Effector CD8-positive, alpha-beta T cell (primary cell): ENCODE data around the gene VWA8.
"Not testable (repeated sequence)": the region's sequence is repeated elsewhere in the genome, so short reads cannot be mapped to it uniquely, and the experiment has no call there.

Experiments used
- DNase-seq: peaks from one replicate; lab custom pipeline; 2025; lab: John Stamatoyannopoulos, UW

The VWA8 gene

GRCh38 chr13:41851351-41851750, 109.6 kb downstream of the VWA8 start:
- DNase-seq: no peak

GRCh38 chr13:41848435-41849255, 112.3 kb downstream of the VWA8 start:
- no peak for DNase-seq

DNA sequence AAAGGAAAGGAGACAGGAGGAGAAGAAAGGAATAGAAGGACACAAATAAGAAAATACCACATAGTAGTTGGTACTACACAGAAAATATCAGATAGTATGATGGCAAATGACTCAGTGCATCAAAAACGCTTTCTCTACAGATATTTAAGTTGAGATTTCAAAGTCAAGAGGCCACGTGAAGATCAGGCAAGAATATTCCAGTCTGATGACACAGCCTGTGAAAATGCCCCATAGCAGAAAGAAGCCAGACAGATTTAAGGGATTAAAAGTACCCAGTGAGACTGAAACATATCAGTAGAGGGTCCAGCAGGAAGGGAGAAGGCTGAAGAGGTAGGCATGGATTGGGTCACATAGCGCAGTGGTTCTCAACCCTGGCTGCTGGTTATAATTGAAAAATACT, 113.7 kb downstream of the VWA8 start:
- DNase-seq: no peak

DNA sequence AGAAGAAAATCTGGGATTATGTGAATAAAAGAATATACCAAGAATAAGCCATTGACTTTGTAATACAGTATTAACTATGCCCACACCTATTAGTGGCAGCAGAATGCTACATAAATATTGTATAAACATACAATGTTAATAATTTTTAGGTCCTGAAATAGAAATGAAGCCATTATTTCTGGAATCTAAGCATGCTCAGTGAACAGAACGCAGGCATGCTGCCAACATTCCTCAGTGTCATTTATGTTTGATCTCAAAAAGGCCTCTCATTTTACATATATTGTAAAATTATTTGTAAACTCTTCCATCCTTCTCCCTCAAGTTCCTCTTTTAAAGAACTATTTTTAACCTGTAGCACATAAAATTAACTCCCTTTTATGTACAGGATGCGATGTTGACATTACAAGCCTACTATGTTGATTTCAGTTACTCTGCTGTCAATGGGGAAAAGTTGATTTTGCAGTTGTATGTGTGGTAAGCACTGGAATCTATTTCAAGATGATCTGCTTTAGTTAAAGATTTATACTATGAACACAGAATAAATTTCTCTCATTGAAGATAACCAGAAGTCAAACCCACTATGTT, 118.8 kb downstream of the VWA8 start:
- no peak for DNase-seq

GRCh38 chr13:41837629-41838028, 123.3 kb downstream of the VWA8 start:
- DNase-seq: no peak

- no peak for DNase-seq
Observed at GRCh38 chr13:41835871-41836270, 125.0 kb downstream of the VWA8 start.

GRCh38 chr13:41834697-41835096, 126.2 kb downstream of the VWA8 start:
- DNase-seq: not testable (repeated sequence)

DNA sequence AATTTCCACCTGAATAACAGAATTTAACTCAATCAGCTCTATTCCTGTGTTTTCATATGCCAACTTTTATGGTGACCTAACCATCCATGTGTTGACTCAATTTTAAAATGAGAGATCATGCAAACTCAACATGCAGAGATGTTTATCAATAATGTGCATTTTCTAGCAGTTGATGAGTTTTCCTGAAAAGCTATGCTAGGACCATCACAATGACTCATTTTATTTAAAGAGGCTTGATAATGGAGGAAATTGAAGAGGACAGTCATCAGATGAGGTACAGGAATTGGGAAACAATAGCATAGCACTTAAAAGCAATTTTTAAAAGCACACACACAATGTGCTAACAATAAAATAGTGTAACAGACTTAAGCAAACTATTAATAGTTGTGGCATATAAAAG, 127.1 kb downstream of the VWA8 start:
- DNase-seq: no peak

- no peak for DNase-seq
Observed at GRCh38 chr13:41833201-41833600, 127.7 kb downstream of the VWA8 start.

GRCh38 chr13:41827507-41828213, 133.2 kb downstream of the VWA8 start:
- DNase-seq: no peak

- no peak for DNase-seq
Observed at GRCh38 chr13:41825691-41826090, 135.2 kb downstream of the VWA8 start.

- DNase-seq: no peak
Observed at GRCh38 chr13:41823476-41823875, 137.4 kb downstream of the VWA8 start.

DNA sequence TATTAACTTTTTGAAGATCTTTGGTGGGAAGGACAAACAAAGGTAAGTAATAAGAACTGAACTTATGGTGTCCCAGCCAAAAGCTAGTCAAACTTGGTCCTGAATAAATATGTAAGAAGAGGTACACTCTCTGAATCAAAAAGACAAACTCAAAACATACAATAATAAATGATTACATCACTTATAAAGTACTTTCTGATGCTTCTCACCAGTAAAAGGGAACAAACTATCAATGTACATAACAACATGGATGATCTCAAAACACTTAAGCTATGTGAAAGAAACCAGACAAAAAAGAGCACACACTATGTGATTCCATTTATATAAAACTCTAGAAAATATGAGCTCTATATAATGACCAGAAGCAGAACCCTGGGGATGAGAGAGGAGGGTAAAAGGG, 138.3 kb downstream of the VWA8 start:
- DNase-seq: no peak

- DNase-seq: no peak
Observed at GRCh38 chr13:41821238-41821594, 139.7 kb downstream of the VWA8 start.

- no peak for DNase-seq
Observed at GRCh38 chr13:41820581-41821237, 140.2 kb downstream of the VWA8 start.

GRCh38 chr13:41816057-41816456, 144.9 kb downstream of the VWA8 start:
- no peak for DNase-seq

DNA sequence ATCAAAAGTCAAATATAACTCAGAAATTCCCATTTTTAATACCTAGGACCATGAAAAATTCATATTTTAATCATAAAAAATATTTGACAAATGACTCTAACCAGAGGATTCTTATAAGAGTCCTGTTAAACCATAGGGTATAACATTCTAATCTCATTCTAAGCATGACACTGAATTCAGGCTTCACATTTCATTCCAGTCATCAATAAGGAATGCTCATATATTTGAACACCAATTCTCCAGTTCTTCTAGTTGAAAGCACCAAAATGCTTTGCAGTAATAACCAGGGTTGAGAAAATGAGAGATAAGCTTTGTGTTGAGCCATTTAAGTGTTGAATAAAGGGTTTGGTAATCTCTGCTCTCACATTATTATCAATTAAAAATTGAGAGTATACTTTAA, 147.5 kb downstream of the VWA8 start:
- no peak for DNase-seq

DNA sequence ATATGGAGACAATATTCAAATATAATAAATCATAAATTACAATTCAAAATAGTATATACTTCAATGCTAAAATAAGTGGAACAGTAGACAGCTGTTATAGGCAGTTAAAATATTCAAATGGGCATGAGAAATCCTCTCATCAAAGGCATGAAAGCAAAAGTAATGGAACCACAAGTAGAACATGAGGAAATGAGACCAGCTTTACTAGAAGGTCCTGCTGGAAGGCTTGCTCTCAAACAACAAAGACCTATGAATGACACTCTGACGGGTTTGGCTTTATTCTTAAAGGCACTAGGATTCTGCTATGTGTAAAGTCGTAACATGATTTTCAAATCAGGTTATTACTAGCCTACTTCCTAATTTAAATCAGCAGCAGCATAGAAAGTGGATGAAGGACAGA, 148.1 kb downstream of the VWA8 start:
- no peak for DNase-seq

- no peak for DNase-seq
Observed at GRCh38 chr13:41812237-41812636, 148.7 kb downstream of the VWA8 start.

DNA sequence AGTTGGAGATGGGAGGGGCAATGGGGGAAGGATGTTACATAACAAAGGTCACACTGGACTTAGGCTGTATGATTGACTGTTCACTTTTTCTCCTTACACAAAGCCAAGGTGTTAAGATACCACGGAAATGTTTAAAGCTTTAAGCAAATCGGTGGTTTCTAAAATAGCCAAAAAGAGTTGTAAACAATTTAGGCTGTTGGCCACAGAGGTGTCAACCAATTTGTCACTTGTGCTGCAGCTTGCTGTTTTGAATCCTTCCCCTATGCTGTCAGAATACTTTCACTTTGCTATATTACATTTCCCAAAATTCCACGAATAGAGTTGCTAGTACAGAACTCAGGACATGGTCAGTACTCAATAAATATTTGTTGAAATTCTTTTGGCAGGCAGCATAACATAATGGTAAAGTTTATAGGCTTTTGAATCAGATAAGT, 149.3 kb downstream of the VWA8 start:
- no peak for DNase-seq

DNA sequence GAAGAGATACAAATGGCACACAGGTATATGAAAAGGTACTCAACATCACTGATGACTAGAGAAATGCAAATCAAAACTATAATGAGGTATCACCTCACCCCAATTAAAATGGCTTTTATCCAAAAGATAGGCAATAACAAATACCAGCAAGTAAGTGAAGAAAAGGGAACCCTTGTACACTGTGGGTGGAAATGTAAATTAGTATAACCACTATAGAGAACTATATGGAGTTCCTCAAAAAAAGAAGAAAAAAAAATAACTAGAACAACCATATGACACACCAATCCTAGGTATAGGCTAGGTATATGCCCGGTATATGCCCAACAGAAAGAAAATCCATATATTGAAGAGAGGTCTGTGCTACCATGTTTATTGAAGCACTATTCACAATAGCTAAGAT, 150.9 kb downstream of the VWA8 start:
- DNase-seq: no peak

DNA sequence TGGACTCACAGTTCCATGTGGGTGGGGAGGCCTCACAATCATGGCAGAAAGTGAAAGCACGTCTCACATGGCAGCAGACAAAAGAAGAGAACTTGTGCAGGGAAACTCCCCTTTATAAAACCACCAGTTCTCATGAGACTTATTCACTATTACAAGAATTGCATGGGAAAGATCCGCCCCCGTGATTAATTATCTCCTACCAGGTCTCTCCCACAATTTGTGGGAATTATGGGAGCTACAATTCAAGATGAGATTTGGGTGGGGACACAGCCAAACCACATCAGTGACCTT, 157.5 kb downstream of the VWA8 start:
- DNase-seq: not testable (repeated sequence)
